ENCODE results near the gene BEST2.
A peak's percentile ranks its signal among the peaks of the same experiment; 100 is the strongest.

Gene BEST2

GRCh38 chr19:12799742-12800465, 48.3 kb downstream of the BEST2 start:
- FAIRE-seq (no peak), DNase-seq (ENCODE audit: low spot score) (no peak)

GRCh38 chr19:12800466-12800770, 48.8 kb downstream of the BEST2 start:
- FAIRE-seq (no peak), DNase-seq (ENCODE audit: low spot score) (no peak)

- DNase-seq (ENCODE audit: low spot score) = no peak
These were observed 49.4 kb downstream of the BEST2 start for GRCh38 chr19:12800923-12801465.

GRCh38 chr19:12801466-12802266, 50.1 kb downstream of the BEST2 start, which contains the start of the genes PRDX2 and THSD8:
TSS of gene PRDX2 (minus strand) at chr19:12801800. CDS start at chr19:12801261, 539 bp downstream.
TSS of gene THSD8 (plus strand) at chr19:12802069. CDS start at chr19:12802072, 3 bp downstream.
- DNase-seq (ENCODE audit: low spot score) (no peak), FAIRE-seq (no peak)

More at GRCh38 chr19:12800923-12801465, 49.4 kb downstream of the BEST2 start:
- FAIRE-seq = no peak

- DNase-seq (ENCODE audit: low spot score) (no peak), FAIRE-seq (no peak)
These were observed 50.9 kb downstream of the BEST2 start for GRCh38 chr19:12802267-12803106.

- DNase-seq (ENCODE audit: low spot score) = no peak
- no peak for FAIRE-seq
These were observed 52.5 kb downstream of the BEST2 start for GRCh38 chr19:12804051-12804450.

- DNase-seq (ENCODE audit: low spot score) = peak; percentile 64
- no peak for FAIRE-seq
These were observed 54.9 kb downstream of the BEST2 start, which contains the start of gene RNASEH2A for GRCh38 chr19:12806242-12807081. TSS of gene RNASEH2A (plus strand) at chr19:12806584. CDS start at chr19:12806674, 90 bp downstream.
